ENCODE results near the gene USP28.

DNA sequence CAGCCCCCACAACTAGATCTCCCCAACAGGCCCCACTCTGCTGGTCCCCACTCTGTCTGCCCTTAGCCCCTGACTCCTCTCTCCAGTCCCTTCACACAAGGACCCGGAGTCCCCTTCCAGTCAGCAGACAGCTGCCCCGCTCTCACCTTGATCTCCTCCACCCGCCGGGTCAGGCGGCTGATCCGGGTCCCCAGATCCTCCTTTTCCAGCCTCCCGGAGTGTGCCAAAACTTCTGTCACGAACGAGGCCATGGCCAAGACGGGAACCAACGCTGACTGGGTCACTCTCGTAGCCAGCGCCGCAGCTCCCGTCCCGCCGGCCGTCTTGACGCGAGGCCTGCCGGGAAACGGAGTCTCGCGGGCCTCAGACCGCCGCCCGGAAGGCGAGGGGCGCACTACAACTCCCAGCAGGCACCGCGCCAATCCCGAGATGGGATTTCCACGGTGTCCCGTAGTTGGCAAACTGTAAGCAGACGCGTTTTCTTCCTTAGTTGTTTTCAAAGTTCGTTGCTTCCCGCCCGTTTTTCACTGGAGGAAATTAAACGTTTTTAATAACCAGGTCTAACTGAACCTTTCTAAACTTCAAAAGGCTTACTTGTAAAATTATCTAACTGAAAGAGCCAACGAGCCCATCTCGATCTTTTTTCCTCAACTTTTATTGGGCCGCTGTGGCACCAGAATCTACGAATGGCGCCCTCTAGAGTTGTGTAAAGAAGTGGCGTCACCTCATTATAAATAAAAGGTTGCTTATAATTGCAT is 101.8 kb downstream of the USP28 start, which contains the start of gene ZW10:
- TF ChIP-seq GATA3 (IDR thresholded peaks at IDR 0.05; ENCODE audit: low read depth, low read length) (no peak), GATA2 (IDR thresholded peaks at IDR 0.05; ENCODE audit: low read depth, low read length) (no peak)

All from SH-SY5Y (cell line).